OCI-LY3 (cell line): Measurements from ENCODE around the gene PAK1IP1.

Source experiments
- H2AFZ ChIP-seq: fragments of 200-600, 300-600 bp; shearing (Covaris generic); 2 replicates; pipeline ENCODE4 v1.6.0; 2014; ENCODE audit warnings: antibody characterized with exemption, low read depth, low read length
- H3K27ac ChIP-seq: fragments of 200-600, 300-600 bp; sonication (generic); 2 replicates; pipeline ENCODE4 v1.5.1; 2014; ENCODE audit warnings: mild to moderate bottlenecking, low read length, moderate library complexity, mixed read lengths
- H3K27me3 ChIP-seq: fragments of 200-600, 300-600 bp; sonication (generic); 2 replicates; pipeline ENCODE4 v1.6.1; 2014; ENCODE audit warnings: low read depth, low read length, mixed read lengths
- H3K36me3 ChIP-seq: fragments of 200-600, 300-600 bp; sonication (generic); replicated peaks from 2 replicates; pipeline ENCODE3; 2014; ENCODE audit warnings: low read depth, low read length, mixed read lengths
- H3K4me1 ChIP-seq: fragments of 300-600, 200-600 bp; sonication (generic); 2 replicates; pipeline ENCODE4 v1.6.1; 2014; ENCODE audit warnings: low read length, mixed read lengths
- H3K4me2 ChIP-seq: fragments of 200-600, 300-600 bp; sonication (generic); 2 replicates; pipeline ENCODE4 v1.6.1; 2014; ENCODE audit warnings: low read length, mixed read lengths
- H3K4me3 ChIP-seq: fragments of 300-600, 200-600 bp; sonication (generic); 2 replicates; pipeline ENCODE4 v1.5.1; 2014; ENCODE audit warnings: antibody characterized with exemption, mild to moderate bottlenecking, low read length, moderate library complexity
- H3K79me2 ChIP-seq: fragments of 300-600, 200-600 bp; shearing (Covaris generic); 2 replicates; pipeline ENCODE4 v1.6.1; 2014; ENCODE audit warnings: mild to moderate bottlenecking, low read length, mixed read lengths
- H3K9ac ChIP-seq: fragments of 300-600, 200-600 bp; shearing (Covaris generic); 2 replicates; pipeline ENCODE4 v1.6.0; 2014; ENCODE audit warnings: mild to moderate bottlenecking, low read length, moderate library complexity
- H3K9me3 ChIP-seq: fragments of 200-600, 300-600 bp; shearing (Covaris generic); 2 replicates; pipeline ENCODE4 v1.6.1; 2014; ENCODE audit warnings: low read length, mixed read lengths; ENCODE audit not compliant: insufficient read depth
- H4K20me1 ChIP-seq: fragments of 200-600, 300-600 bp; sonication (generic); 2 replicates; pipeline ENCODE4 v1.6.1; 2016; ENCODE audit warnings: low read length, mixed read lengths; ENCODE audit not compliant: insufficient read depth
- EZH2phosphoT487 ChIP-seq: fragments of 200-600 bp; shearing (Covaris generic); IDR thresholded peaks from 2 replicates; pipeline ENCODE4 v1.6.1; 2018; ENCODE audit warnings: antibody characterized with exemption, mixed run types, low read depth
- TF ChIP-seq, protein P1 (sequence below): fragments of 200-600, 300-600 bp; sonication (generic); IDR thresholded peaks from 2 replicates; pipeline ENCODE4 v1.5.1; 2014; ENCODE audit warnings: antibody characterized with exemption, low read length, low read depth

Gene PAK1IP1

DNA sequence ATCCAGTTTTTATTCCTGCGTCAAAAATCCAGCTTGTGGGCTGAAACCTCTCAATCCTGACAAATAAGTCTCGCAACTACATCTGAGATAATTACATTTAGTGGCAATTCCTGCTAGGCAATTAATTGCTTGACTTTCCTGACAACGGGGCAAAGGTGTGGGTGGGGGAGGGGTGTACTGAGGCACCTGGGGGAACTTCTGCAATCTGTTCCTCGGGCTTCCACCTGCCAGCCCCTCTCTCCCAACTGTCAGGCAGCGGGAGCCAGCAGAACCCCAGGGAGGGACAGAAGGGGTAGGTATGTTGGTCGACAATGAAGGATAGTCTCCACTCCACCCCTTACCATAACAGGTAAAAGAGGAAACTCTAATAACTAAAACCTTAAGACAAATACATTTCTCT is 7.2 kb upstream of the PAK1IP1 start:
- no peak overlapping the region for H3K9ac ChIP-seq
- no peaks in the 10 kb centered on the region for H3K36me3 ChIP-seq
- no peak overlapping the region for H3K4me2 ChIP-seq
- no peaks in the 10 kb centered on the region for H3K27me3 ChIP-seq
- H3K9me3 ChIP-seq, result no peaks in the 10 kb centered on the region
- no peaks in the 10 kb centered on the region for H3K4me1 ChIP-seq
- H2AFZ ChIP-seq, result no peak overlapping the region
- TF ChIP-seq, protein P1, sequence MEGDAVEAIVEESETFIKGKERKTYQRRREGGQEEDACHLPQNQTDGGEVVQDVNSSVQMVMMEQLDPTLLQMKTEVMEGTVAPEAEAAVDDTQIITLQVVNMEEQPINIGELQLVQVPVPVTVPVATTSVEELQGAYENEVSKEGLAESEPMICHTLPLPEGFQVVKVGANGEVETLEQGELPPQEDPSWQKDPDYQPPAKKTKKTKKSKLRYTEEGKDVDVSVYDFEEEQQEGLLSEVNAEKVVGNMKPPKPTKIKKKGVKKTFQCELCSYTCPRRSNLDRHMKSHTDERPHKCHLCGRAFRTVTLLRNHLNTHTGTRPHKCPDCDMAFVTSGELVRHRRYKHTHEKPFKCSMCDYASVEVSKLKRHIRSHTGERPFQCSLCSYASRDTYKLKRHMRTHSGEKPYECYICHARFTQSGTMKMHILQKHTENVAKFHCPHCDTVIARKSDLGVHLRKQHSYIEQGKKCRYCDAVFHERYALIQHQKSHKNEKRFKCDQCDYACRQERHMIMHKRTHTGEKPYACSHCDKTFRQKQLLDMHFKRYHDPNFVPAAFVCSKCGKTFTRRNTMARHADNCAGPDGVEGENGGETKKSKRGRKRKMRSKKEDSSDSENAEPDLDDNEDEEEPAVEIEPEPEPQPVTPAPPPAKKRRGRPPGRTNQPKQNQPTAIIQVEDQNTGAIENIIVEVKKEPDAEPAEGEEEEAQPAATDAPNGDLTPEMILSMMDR, result no peak
- no peak for TF ChIP-seq EZH2phosphoT487
- no peak overlapping the region for H3K27ac ChIP-seq
- H3K4me3 ChIP-seq, result no peak overlapping the region
- H4K20me1 ChIP-seq, result no peaks in the 10 kb centered on the region
- no peaks in the 10 kb centered on the region for H3K79me2 ChIP-seq

- H3K9me3 ChIP-seq, result 0 out of 2 replicates have a peak, but pooled peaks cover 2% of the 10 kb centered on the region
- peaks cover 26% of the 10 kb centered on the region for H3K79me2 ChIP-seq
- H2AFZ ChIP-seq, result no peak overlapping the region
- H3K36me3 ChIP-seq, result no peaks in the 10 kb centered on the region
- no peak overlapping the region for H3K27ac ChIP-seq
- H3K4me3 ChIP-seq, result no peak overlapping the region
- no peaks in the 10 kb centered on the region for H3K27me3 ChIP-seq
- no peaks in the 10 kb centered on the region for H4K20me1 ChIP-seq
- H3K4me2 ChIP-seq, result no peak overlapping the region
- H3K4me1 ChIP-seq, result peaks cover 6% of the 10 kb centered on the region
- H3K9ac ChIP-seq, result no peak overlapping the region
- no peak for TF ChIP-seq EZH2phosphoT487
- TF ChIP-seq, protein P1, result no peak
Measured at GRCh38 chr6:10690651-10691445, 3.9 kb upstream of the PAK1IP1 start.

DNA sequence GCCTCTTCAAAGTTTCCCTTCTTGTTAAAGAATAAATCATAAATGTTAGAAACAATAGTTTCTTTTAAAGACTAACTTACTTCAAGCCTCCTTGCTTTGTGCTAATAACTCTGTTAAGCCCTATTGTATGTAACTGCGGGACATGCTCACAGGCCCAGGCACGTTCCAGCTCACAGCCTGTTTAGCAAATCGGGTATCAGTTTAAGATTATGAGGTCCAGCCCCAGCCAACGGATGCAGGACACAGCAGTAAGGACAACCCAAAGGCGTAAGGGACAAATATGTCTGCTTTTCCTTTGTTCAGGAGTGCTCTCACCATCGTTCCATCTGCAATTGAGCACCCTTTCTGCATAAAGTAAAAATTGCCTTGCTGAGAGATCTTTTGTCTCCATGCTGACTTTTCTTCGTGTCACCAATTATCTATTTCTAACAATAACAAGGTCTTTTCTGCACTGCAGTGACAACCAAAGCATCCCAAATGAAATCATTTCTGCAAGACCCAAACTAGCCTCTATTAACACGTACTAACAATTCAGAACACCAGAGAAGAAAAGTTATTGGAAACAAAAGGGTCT is 1.7 kb upstream of the PAK1IP1 start:
- H3K36me3 ChIP-seq, result peaks cover 6% of the 10 kb centered on the region
- H3K27ac ChIP-seq, result no peak overlapping the region
- H3K79me2 ChIP-seq, result peaks cover 48% of the 10 kb centered on the region
- H3K9me3 ChIP-seq, result 0 out of 2 replicates have a peak, but pooled peaks cover 2% of the 10 kb centered on the region
- peaks cover 12% of the 10 kb centered on the region for H3K4me1 ChIP-seq
- peak overlapping the region; percentile 94 for H3K4me3 ChIP-seq
- H3K4me2 ChIP-seq, result peak overlapping the region; percentile 87
- H4K20me1 ChIP-seq, result no peaks in the 10 kb centered on the region
- no peak overlapping the region for H3K9ac ChIP-seq
- no peak for TF ChIP-seq EZH2phosphoT487
- TF ChIP-seq, protein P1, result no peak
- no peak overlapping the region for H2AFZ ChIP-seq
- no peaks in the 10 kb centered on the region for H3K27me3 ChIP-seq

DNA sequence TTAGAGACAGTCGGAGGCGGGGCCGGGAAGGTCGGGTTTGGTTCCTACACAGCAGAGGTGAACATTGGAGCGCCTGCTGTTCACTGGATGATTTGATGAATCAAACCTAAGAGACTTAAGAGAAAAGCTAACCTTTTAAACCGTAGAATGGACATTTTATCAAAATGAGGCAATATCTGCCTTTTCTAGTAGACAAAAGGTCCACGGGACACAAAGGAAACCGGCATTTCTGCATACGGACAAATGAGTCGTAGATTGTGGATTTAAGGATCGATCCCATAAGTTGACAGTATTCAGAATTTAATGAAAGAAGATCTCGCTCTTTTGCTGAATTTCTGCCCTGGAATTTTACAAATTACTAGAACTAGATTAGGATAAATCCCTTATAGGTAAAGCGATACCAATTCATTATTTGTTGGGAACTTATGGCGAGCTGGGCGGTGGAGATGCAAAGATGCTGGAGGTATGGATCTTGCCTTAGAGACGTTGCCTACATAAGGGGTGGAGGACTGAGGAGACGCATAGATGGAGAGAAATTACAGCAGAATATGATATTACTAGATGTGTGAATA is 400 bp downstream of the PAK1IP1 start:
- Histone ChIP-seq H3K79me2 (peaks cover 65% of the 10 kb centered on the region), H3K27ac (peak overlapping the region; percentile 86), H3K4me1 (peaks cover 12% of the 10 kb centered on the region), H3K27me3 (no peaks in the 10 kb centered on the region), H3K9ac (peak overlapping the region; percentile 86), H3K36me3 (peaks cover 6% of the 10 kb centered on the region), H4K20me1 (no peaks in the 10 kb centered on the region), H2AFZ (peak overlapping the region; percentile 6; the same call in 1 of the 2 replicates), H3K9me3 (0 out of 2 replicates have a peak, but pooled peaks cover 2% of the 10 kb centered on the region), H3K4me3 (peak overlapping the region; percentile 94), H3K4me2 (peak overlapping the region; percentile 87)
- TF ChIP-seq, protein P1, result no peak
- TF ChIP-seq EZH2phosphoT487, result no peak
